HepG2 (cell line): ENCODE measurements around the gene BACH2. TPM values are rescaled to one million over a fixed set of nuclear protein-coding genes. Genes with fewer than 3 reads are reported as not detected.
A peak's percentile ranks its signal among the peaks of the same experiment; 100 is the strongest.

Experiments
- ATF7 ChIP-seq, 2 experiments: fragments of 450-650 bp in 1 of 2; sonication (generic) in 1 of 2; formaldehyde crosslinking in 1 of 2; IDR thresholded peaks; 2 replicates each; pipeline versions ENCODE4 v1.4.0 to v1.6.1; 2016 to 2020; ENCODE audit warnings: antibody characterized with exemption in 1 of 2, mild to moderate bottlenecking in 1 of 2, missing genetic modification reagents in 1 of 2
- BRCA1 ChIP-seq: sonication (generic); formaldehyde crosslinking; IDR thresholded peaks from 2 replicates; pipeline ENCODE4 v1.4.0; 2020; ENCODE audit warnings: missing genetic modification reagents
- CEBPG ChIP-seq: IDR thresholded peaks from 2 replicates; pipeline ENCODE4 v1.6.1; 2016
- CENPT ChIP-seq: sonication (generic); formaldehyde crosslinking; IDR thresholded peaks from 2 replicates; pipeline ENCODE4 v1.8.0; 2022; ENCODE audit warnings: low read depth, mild to moderate bottlenecking, moderate library complexity, missing genetic modification reagents
- NFATC3 ChIP-seq: sonication (generic); formaldehyde crosslinking; IDR thresholded peaks from 2 replicates; pipeline ENCODE4 v1.5.1; 2020; ENCODE audit warnings: mild to moderate bottlenecking, missing genetic modification reagents
- NFE2L1 ChIP-seq: sonication (generic); formaldehyde crosslinking; IDR thresholded peaks from 2 replicates; pipeline ENCODE4 v1.4.0; 2020; ENCODE audit warnings: missing genetic modification reagents, mild to moderate bottlenecking, borderline replicate concordance
- NFKB2 ChIP-seq: sonication (generic); formaldehyde crosslinking; IDR thresholded peaks from 2 replicates; pipeline ENCODE4 v1.4.0; 2020; ENCODE audit warnings: missing genetic modification reagents, borderline replicate concordance
- RNF2 ChIP-seq: fragments of 450-650 bp; conservative IDR thresholded peaks from 2 replicates; pipeline ENCODE4 v1.6.1; 2016; ENCODE audit warnings: low read depth
- SCMH1 ChIP-seq: sonication (generic); formaldehyde crosslinking; IDR thresholded peaks from 2 replicates; pipeline ENCODE4 v1.9.0; 2021; ENCODE audit warnings: missing genetic modification reagents, mild to moderate bottlenecking, borderline replicate concordance
- SETDB1 ChIP-seq: sonication (generic); formaldehyde crosslinking; IDR thresholded peaks from 2 replicates; pipeline ENCODE4 v1.5.1; 2020; ENCODE audit warnings: missing genetic modification reagents, mild to moderate bottlenecking, borderline replicate concordance
- ZNF276 ChIP-seq: sonication (generic); formaldehyde crosslinking; IDR thresholded peaks from 2 replicates; pipeline ENCODE4 v1.4.0; 2020; ENCODE audit warnings: mild to moderate bottlenecking, low read depth, missing genetic modification reagents
- ZNF367 ChIP-seq: sonication (generic); formaldehyde crosslinking; IDR thresholded peaks from 2 replicates; pipeline ENCODE4 v1.4.0; 2020; ENCODE audit warnings: missing genetic modification reagents, borderline replicate concordance
- ZNF564 ChIP-seq: sonication (generic); formaldehyde crosslinking; IDR thresholded peaks from 2 replicates; pipeline ENCODE4 v1.8.1; 2023; ENCODE audit warnings: mild to moderate bottlenecking, missing genetic modification reagents
- ZNF674 ChIP-seq: sonication (generic); formaldehyde crosslinking; IDR thresholded peaks from 2 replicates; pipeline ENCODE4 v1.5.0; 2020; ENCODE audit warnings: low read depth, mild to moderate bottlenecking, missing genetic modification reagents
- ZNF720 ChIP-seq: sonication (generic); formaldehyde crosslinking; IDR thresholded peaks from 2 replicates; pipeline ENCODE4 v1.4.0; 2020; ENCODE audit warnings: missing genetic modification reagents
- ZNF766 ChIP-seq: sonication (generic); formaldehyde crosslinking; IDR thresholded peaks from 2 replicates; pipeline ENCODE4 v1.5.0; 2020; ENCODE audit warnings: missing genetic modification reagents, borderline replicate concordance
- polyA plus RNA-seq, 8 experiments: library from polyadenylated mRNA; depleted of rRNA in 3 of 8; stranded (reverse) in 7 of 8; unstranded in 1 of 8; fragments of >200 nt; fragmentation: Illumina TruSeq in 4 of 8; extraction: Trizol in 4 of 8; gene quantifications; 2 replicates each; pipeline versions ENCODE4 v1.2.1 to v1.2.3, GENCODE V29; 2011 to 2016; ENCODE audit warnings: low read depth in 4 of 8, missing spikeins in 1 of 8, mixed read lengths in 1 of 8; ENCODE audit not compliant: insufficient read depth in 1 of 8
- total RNA-seq, 5 experiments: library from RNA; depleted of rRNA; stranded (reverse); fragments of >200 nt; fragmentation: Illumina TruSeq; extraction: Trizol; gene quantifications; 2 replicates each; pipeline ENCODE4 v1.2.3, GENCODE V29; 2016; ENCODE audit warnings: low read depth in 1 of 5
- TF ChIP-seq, protein P1 (sequence below): sonication (generic); formaldehyde crosslinking; IDR thresholded peaks from 2 replicates; pipeline ENCODE4 v1.5.1; 2020; ENCODE audit warnings: mild to moderate bottlenecking, missing genetic modification reagents, borderline replicate concordance

Gene BACH2
- total and polyA plus RNA-seq, 2 of the 13 experiments (the other 11 are each of a cell fraction or from before 2014, with no cell fraction given), result 0.01 TPM; not detected in 1

DNA sequence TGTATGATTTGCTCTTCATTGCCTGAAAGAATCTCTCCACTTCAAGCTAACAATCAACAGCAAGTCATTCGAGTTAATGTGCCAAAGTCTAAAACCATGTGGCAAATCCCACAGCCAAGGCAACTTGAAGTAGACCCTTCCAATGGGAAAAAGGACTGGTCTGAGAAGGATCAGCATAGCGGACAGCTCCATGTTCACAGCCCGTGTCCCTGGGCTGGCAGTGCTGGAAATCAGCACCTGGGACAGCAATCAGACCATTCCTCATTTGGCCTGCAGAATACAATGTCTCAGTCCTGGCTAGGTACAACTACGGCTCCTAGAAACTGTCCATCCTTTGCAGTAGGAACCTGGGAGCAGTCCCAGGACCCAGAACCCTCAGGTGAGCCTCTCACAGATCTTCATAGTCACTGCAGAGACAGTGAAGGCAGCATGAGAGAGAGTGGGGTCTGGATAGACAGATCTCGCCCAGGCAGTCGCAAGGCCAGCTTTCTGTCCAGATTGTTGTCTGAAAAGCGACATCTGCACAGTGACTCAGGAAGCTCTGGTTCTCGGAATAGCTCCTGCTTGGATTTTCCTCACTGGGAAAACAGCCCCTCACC is 401.3 kb downstream of the BACH2 start (continued):
- TF ChIP-seq ZNF766 (CRISPR knock-in tag) (peak; percentile 91; the same call in 1 of the 2 replicates), ZNF367 (CRISPR knock-in tag) (peak; percentile 81; the same call in 1 of the 2 replicates), CEBPG (CRISPR knock-in tag) (no peak), NFATC3 (CRISPR knock-in tag) (no peak), ZNF674 (CRISPR knock-in tag) (no peak), NFE2L1 (CRISPR knock-in tag) (no peak), SCMH1 (CRISPR knock-in tag) (no peak), ATF7 (IDR thresholded peaks at IDR 0.05) (no peak), ATF7 (CRISPR knock-in tag; IDR thresholded peaks at IDR 0.05) (no peak), SETDB1 (CRISPR knock-in tag) (no peak), ZNF564 (CRISPR knock-in tag) (peak; percentile 79; the same call in 1 of the 2 replicates), BRCA1 (CRISPR knock-in tag) (peak; percentile 79; the same call in 1 of the 2 replicates), CENPT (CRISPR knock-in tag) (0 out of 2 replicates have a peak, but pooled peaks have one; percentile 73), NFKB2 (CRISPR knock-in tag) (peak; percentile 64; the same call in 1 of the 2 replicates), ZNF276 (CRISPR knock-in tag) (no peak), ZNF720 (0 out of 2 replicates have a peak, but pooled peaks have one; percentile 81), RNF2 (no peak)
- TF ChIP-seq, protein P1, sequence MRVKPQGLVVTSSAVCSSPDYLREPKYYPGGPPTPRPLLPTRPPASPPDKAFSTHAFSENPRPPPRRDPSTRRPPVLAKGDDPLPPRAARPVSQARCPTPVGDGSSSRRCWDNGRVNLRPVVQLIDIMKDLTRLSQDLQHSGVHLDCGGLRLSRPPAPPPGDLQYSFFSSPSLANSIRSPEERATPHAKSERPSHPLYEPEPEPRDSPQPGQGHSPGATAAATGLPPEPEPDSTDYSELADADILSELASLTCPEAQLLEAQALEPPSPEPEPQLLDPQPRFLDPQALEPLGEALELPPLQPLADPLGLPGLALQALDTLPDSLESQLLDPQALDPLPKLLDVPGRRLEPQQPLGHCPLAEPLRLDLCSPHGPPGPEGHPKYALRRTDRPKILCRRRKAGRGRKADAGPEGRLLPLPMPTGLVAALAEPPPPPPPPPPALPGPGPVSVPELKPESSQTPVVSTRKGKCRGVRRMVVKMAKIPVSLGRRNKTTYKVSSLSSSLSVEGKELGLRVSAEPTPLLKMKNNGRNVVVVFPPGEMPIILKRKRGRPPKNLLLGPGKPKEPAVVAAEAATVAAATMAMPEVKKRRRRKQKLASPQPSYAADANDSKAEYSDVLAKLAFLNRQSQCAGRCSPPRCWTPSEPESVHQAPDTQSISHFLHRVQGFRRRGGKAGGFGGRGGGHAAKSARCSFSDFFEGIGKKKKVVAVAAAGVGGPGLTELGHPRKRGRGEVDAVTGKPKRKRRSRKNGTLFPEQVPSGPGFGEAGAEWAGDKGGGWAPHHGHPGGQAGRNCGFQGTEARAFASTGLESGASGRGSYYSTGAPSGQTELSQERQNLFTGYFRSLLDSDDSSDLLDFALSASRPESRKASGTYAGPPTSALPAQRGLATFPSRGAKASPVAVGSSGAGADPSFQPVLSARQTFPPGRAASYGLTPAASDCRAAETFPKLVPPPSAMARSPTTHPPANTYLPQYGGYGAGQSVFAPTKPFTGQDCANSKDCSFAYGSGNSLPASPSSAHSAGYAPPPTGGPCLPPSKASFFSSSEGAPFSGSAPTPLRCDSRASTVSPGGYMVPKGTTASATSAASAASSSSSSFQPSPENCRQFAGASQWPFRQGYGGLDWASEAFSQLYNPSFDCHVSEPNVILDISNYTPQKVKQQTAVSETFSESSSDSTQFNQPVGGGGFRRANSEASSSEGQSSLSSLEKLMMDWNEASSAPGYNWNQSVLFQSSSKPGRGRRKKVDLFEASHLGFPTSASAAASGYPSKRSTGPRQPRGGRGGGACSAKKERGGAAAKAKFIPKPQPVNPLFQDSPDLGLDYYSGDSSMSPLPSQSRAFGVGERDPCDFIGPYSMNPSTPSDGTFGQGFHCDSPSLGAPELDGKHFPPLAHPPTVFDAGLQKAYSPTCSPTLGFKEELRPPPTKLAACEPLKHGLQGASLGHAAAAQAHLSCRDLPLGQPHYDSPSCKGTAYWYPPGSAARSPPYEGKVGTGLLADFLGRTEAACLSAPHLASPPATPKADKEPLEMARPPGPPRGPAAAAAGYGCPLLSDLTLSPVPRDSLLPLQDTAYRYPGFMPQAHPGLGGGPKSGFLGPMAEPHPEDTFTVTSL (CRISPR knock-in tag), result no peak
